VCaP (cell line): Measurements from ENCODE around the gene GRAP.

Experiments used
- H3K27ac ChIP-seq: fragments of 450-650 bp; 2 replicates; pipeline ENCODE4 v1.5.1; 2017
- CTCF ChIP-seq: fragments of 450-650 bp; conservative IDR thresholded peaks from 2 replicates; pipeline ENCODE4 v1.5.1; 2017; ENCODE audit warnings: mild to moderate bottlenecking, moderate library complexity

Gene GRAP

GRCh38 chr17:18986541-18987229, 60.1 kb downstream of the GRAP start:
- no peak for TF ChIP-seq CTCF
- H3K27ac ChIP-seq, result no peak overlapping the region; the same call in 1 of the 2 replicates

GRCh38 chr17:18985475-18985874, 61.3 kb downstream of the GRAP start:
- no peak overlapping the region for H3K27ac ChIP-seq
- no peak for TF ChIP-seq CTCF

- no peak for TF ChIP-seq CTCF
- H3K27ac ChIP-seq, result peak overlapping the region; percentile 49
Observed at GRCh38 chr17:18984273-18985114, 62.3 kb downstream of the GRAP start.

- peak overlapping the region; percentile 58 for H3K27ac ChIP-seq
Observed at GRCh38 chr17:18981642-18982424, 64.9 kb downstream of the GRAP start.

GRCh38 chr17:18981335-18981641, 65.5 kb downstream of the GRAP start:
- H3K27ac ChIP-seq, result peak overlapping the region; percentile 58
- TF ChIP-seq CTCF, result no peak

More at GRCh38 chr17:18981642-18982424, 64.9 kb downstream of the GRAP start:
- no peak for TF ChIP-seq CTCF

GRCh38 chr17:18980682-18981334, 65.9 kb downstream of the GRAP start:
- H3K27ac ChIP-seq, result no peak overlapping the region

More at GRCh38 chr17:18980682-18981334, 65.9 kb downstream of the GRAP start:
- TF ChIP-seq CTCF, result no peak
